Measurements from ENCODE around the gene ARMC12.

DNA sequence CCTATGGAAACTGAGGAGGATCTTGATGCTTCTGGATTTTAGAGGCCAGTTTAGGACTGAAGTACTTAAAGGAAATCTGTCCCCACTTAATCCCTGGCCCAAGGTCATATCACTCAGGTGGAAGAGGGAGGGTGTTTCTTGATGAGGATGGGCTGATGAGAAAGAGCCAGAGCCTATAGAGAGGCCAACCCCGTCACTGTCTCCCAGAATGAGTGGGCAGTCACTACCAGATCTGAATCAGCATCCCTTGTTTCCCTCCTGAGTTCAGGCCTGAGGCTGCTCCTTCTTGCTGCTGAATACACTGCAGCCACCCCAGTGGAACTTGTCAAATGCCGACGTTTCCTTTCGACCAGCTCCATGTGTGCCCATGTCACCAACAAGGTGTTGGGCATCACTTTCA, 14.8 kb downstream of the ARMC12 start:
- no peak for TF ChIP-seq IRF1 (CRISPR knock-in tag; IDR thresholded peaks at IDR 0.05)
- TF ChIP-seq SMAD3 (CRISPR knock-in tag; IDR thresholded peaks at IDR 0.05; ENCODE audit: borderline replicate concordance), result no peak
- no peak for TF ChIP-seq NR2C2 (CRISPR knock-in tag; IDR thresholded peaks at IDR 0.05)
- TF ChIP-seq, protein P1, sequence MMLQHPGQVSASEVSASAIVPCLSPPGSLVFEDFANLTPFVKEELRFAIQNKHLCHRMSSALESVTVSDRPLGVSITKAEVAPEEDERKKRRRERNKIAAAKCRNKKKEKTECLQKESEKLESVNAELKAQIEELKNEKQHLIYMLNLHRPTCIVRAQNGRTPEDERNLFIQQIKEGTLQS (CRISPR knock-in tag; conservative IDR thresholded peaks at IDR 0.05), result no peak
- TF ChIP-seq CTCF (IDR thresholded peaks at IDR 0.05), result no peak
